DND-41 (cell line): ENCODE measurements around the gene TRIM67.

Experiments used
- ATAC-seq: fragments of 200-7000 bp; cut with Tn5 transposase; 3 replicates; pipeline ENCODE4 v1.9.1; 2021; ENCODE audit warnings: low read depth; ENCODE audit not compliant: insufficient read depth
- DNase-seq: peaks from one replicate; pipeline ENCODE4 v3.0.0-alpha.2; 2020
- H2AFZ ChIP-seq: 2 replicates; pipeline ENCODE4 v1.6.0; 2012; ENCODE audit warnings: low read depth, low read length
- H3K27ac ChIP-seq: 2 replicates; pipeline ENCODE4 v1.5.1; 2012; ENCODE audit warnings: low read length, inconsistent platforms
- H3K27me3 ChIP-seq: fragments of 200-600 bp; sonication (generic); 2 replicates; pipeline ENCODE4 v1.6.0; 2012; ENCODE audit warnings: low read length, mild to moderate bottlenecking, inconsistent platforms; ENCODE audit not compliant: insufficient read depth, poor library complexity
- H3K36me3 ChIP-seq: 2 replicates; pipeline ENCODE4 v1.5.1; 2012; ENCODE audit warnings: low read length, inconsistent platforms; ENCODE audit not compliant: insufficient read depth
- H3K4me1 ChIP-seq: 2 replicates; pipeline ENCODE4 v1.5.1; 2012; ENCODE audit warnings: mild to moderate bottlenecking, low read length; ENCODE audit not compliant: insufficient read depth
- H3K4me2 ChIP-seq: 2 replicates; pipeline ENCODE4 v1.6.0; 2012; ENCODE audit warnings: mild to moderate bottlenecking, moderate library complexity, low read length, inconsistent platforms; ENCODE audit not compliant: insufficient read depth
- H3K4me3 ChIP-seq, 2 experiments: fragments of 200-600 bp in 1 of 2; shearing (Covaris generic) in 1 of 2; 2 replicates each; pipeline ENCODE4 v1.5.1; 2012 to 2016; ENCODE audit warnings: inconsistent platforms in 2 of 2, low read length in 2 of 2, mild to moderate bottlenecking in 2 of 2, low read depth in 1 of 2, moderate library complexity in 1 of 2
- H3K79me2 ChIP-seq: 2 replicates; pipeline ENCODE4 v1.6.0; 2012; ENCODE audit warnings: low read length, inconsistent platforms; ENCODE audit not compliant: insufficient read depth
- H3K9ac ChIP-seq: 2 replicates; pipeline ENCODE4 v1.6.0; 2012; ENCODE audit warnings: low read depth, mild to moderate bottlenecking, inconsistent platforms, low read length, moderate library complexity
- H3K9me3 ChIP-seq: 2 replicates; pipeline ENCODE4 v1.5.1; 2012; ENCODE audit warnings: low read length, moderate library complexity, mild to moderate bottlenecking, inconsistent platforms; ENCODE audit not compliant: insufficient read depth, severe bottlenecking
- H4K20me1 ChIP-seq: 2 replicates; pipeline ENCODE4 v1.6.0; 2012; ENCODE audit warnings: low read length; ENCODE audit not compliant: insufficient read depth
- CTCF ChIP-seq: IDR thresholded peaks from 2 replicates; pipeline ENCODE4 v1.5.1; 2012; ENCODE audit warnings: borderline replicate concordance, low read length, moderate library complexity, mild to moderate bottlenecking; ENCODE audit not compliant: poor library complexity, severe bottlenecking; ENCODE audit errors: extremely low read depth
- EZH2 ChIP-seq: IDR thresholded peaks from 3 replicates; pipeline ENCODE4 v1.6.1; 2012; ENCODE audit warnings: borderline replicate concordance, low read depth, mild to moderate bottlenecking, moderate library complexity, low read length, inconsistent platforms; ENCODE audit not compliant: severe bottlenecking

TRIM67 gene

DNA sequence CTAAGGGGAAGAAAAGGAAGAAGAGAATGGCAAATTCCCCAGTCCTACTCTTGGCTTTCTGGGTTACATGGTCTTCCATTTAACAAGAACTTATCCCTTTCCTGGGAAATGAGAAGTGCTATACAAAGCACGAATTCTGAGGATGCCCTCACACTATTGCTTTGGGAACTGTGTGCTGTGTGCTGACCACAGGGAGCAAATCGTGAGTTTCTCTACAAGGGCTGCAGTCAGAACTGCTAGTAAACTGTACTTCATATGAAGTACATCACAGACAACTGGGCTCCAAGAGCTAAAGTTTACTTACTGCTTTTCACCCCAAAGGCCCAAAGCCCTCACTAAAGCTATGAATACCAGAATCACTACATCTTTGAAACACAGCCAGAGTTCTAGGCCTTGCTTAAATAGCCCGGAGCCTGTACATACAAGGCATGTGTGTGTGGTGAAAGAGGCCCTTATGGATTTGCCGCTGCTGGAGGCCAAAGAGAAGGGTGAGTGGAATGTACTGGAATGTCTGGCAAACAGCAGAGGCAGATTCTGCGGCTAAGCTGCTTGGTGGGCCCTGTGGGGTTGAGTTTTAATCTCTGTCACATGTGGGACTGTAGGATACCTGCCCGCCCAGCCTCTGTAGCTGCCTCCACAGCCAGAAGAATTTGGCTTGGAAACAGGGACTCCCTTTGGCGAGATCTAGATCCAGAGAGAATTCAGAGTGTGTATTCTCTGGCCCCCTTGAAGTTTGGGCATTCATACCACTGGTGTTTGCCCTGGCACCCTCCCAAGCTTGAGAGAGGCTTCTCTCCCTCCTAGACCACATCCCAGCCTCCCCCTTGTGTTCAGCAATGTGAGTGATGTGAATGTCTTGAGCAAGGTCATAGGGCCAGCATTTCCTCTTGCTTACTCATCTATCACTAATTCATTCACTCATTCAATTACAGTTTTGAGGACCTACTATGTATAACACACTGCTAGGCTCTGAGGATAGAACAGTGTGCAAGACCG is 21.9 kb upstream of the TRIM67 start:
- no peak overlapping the region for H3K27ac ChIP-seq
- no peaks in the 10 kb centered on the region for H3K36me3 ChIP-seq
- no peak overlapping the region for H2AFZ ChIP-seq
- no peaks in the 10 kb centered on the region for H4K20me1 ChIP-seq
- H3K4me2 ChIP-seq: no peak overlapping the region
- H3K9ac ChIP-seq: no peak overlapping the region
- no peak for DNase-seq
- TF ChIP-seq EZH2: no peak
- TF ChIP-seq CTCF: no peak
- H3K27me3 ChIP-seq: no peaks in the 10 kb centered on the region
- H3K79me2 ChIP-seq: no peaks in the 10 kb centered on the region
- ATAC-seq: no peak
- H3K4me3 ChIP-seq: no peak overlapping the region
- H3K9me3 ChIP-seq: no peaks in the 10 kb centered on the region
- H3K4me1 ChIP-seq: no peaks in the 10 kb centered on the region

DNA sequence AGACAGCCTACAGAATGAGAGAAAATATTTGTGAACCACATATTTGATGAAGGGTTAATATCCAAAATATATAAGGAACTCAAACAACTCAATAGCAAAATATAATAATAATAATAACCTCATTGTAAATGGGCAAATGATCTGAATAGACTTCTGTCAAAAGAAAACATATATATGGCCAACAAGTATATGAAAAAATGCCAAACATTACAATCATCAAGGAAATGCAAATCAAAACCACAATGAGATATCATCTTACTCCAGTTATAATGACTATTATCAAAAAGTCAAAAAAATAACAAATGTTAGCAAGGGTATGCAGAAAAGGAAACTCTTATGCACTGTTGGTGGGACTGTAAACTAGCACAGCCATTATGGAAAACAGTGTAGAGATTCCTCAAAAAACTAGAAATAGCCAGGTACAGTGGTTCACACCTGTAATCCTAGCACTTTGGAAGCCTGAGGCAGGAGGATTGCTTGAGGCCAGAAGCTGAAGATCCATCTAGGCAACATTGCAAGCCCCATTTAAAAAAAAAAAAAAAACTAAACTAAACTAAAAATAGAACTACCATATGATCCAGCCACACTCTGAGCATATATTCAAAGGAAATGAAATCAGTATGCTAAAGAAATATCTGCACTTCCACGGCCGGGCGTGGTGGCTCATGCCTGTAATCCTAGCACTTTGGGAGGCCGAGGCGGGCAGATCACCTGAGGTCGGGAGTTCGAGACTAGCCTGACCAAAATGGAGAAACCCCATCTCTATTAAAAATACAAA is 17.3 kb upstream of the TRIM67 start:
- Histone ChIP-seq H2AFZ (no peak overlapping the region), H3K4me1 (no peaks in the 10 kb centered on the region), H3K9ac (no peak overlapping the region), H4K20me1 (no peaks in the 10 kb centered on the region), H3K27me3 (peaks cover 7% of the 10 kb centered on the region), H3K36me3 (no peaks in the 10 kb centered on the region), H3K9me3 (no peaks in the 10 kb centered on the region), H3K4me3 (no peak overlapping the region), H3K79me2 (no peaks in the 10 kb centered on the region), H3K27ac (no peak overlapping the region), H3K4me2 (no peak overlapping the region)
- DNase-seq: no peak
- TF ChIP-seq CTCF (no peak), EZH2 (no peak)
- no peak for ATAC-seq

GRCh38 chr1:231147896-231148295 is 14.0 kb upstream of the TRIM67 start:
- TF ChIP-seq EZH2 (no peak), CTCF (no peak)
- DNase-seq: no peak
- H2AFZ ChIP-seq: no peak overlapping the region

More at GRCh38 chr1:231147896-231148295, 14.0 kb upstream of the TRIM67 start:
- Histone ChIP-seq H3K27me3 (peaks cover 7% of the 10 kb centered on the region), H3K36me3 (no peaks in the 10 kb centered on the region), H3K27ac (no peak overlapping the region), H4K20me1 (no peaks in the 10 kb centered on the region), H3K79me2 (no peaks in the 10 kb centered on the region), H3K4me3 (no peak overlapping the region), H3K9me3 (no peaks in the 10 kb centered on the region), H3K4me2 (no peak overlapping the region), H3K9ac (no peak overlapping the region), H3K4me1 (no peaks in the 10 kb centered on the region)
- ATAC-seq: no peak
